Stimulated activated effector memory CD8-positive, alpha-beta T cell treated with anti-CD3 and anti-CD28 coated beads, Interleukin-12 subunit alpha, Interleukin-12 subunit beta, amount 100 ng/mL, for 72 hours (primary cell): ENCODE data around the gene CDK19.

Source experiments
- ATAC-seq: fragments of 150-1000 bp; cut with Tn5 transposase; 2 replicates; pipeline ENCODE4 v1.10.0; 2021
- DNase-seq, 2 donors: peaks; one replicate each; pipeline ENCODE4 v3.0.0; 2021 to 2022; ENCODE audit warnings: low spot score in 2 of 2
- H3K27ac Mint-ChIP-seq: one replicate; pipeline ENCODE4 v1.8.0; 2022; ENCODE audit warnings: mild to moderate bottlenecking, mixed read lengths
- H3K36me3 Mint-ChIP-seq: one replicate; pipeline ENCODE4 v1.8.0; 2022; ENCODE audit warnings: mild to moderate bottlenecking, mixed read lengths
- H3K4me1 Mint-ChIP-seq: one replicate; pipeline ENCODE4 v1.8.0; 2022; ENCODE audit warnings: mixed read lengths
- H3K4me3 Mint-ChIP-seq: one replicate; pipeline ENCODE4 v1.8.0; 2022; ENCODE audit warnings: mild to moderate bottlenecking, mixed read lengths
- H3K9me3 Mint-ChIP-seq: one replicate; pipeline ENCODE4 v1.8.0; 2022; ENCODE audit warnings: mixed read lengths

The CDK19 gene

GRCh38 chr6:110564703-110565421 lies 250.4 kb downstream of the CDK19 start:
- H3K27ac Mint-ChIP-seq, result no peak overlapping the region
- H3K4me1 Mint-ChIP-seq, result peaks cover 32% of the 10 kb centered on the region
- no peak overlapping the region for H3K4me3 Mint-ChIP-seq
- H3K9me3 Mint-ChIP-seq, result no peaks in the 10 kb centered on the region
- no peak for DNase-seq
- no peaks in the 10 kb centered on the region for H3K36me3 Mint-ChIP-seq
- no peak for ATAC-seq

- Mint-ChIP-seq H3K4me3 (no peak overlapping the region), H3K36me3 (no peaks in the 10 kb centered on the region), H3K4me1 (peaks cover 37% of the 10 kb centered on the region), H3K9me3 (no peaks in the 10 kb centered on the region), H3K27ac (no peak overlapping the region)
- DNase-seq (no peak), ATAC-seq (no peak)
Measured at GRCh38 chr6:110563711-110564110, 251.6 kb downstream of the CDK19 start.

- DNase-seq, result no peak
- peaks cover 32% of the 10 kb centered on the region for H3K4me1 Mint-ChIP-seq
Measured at GRCh38 chr6:110562316-110562915, 252.9 kb downstream of the CDK19 start.

GRCh38 chr6:110561696-110562095 lies 253.6 kb downstream of the CDK19 start:
- Mint-ChIP-seq H3K9me3 (no peaks in the 10 kb centered on the region), H3K4me1 (peaks cover 32% of the 10 kb centered on the region), H3K36me3 (no peaks in the 10 kb centered on the region), H3K27ac (no peak overlapping the region), H3K4me3 (no peak overlapping the region)
- ATAC-seq, result peak; percentile 35
- no peak for DNase-seq

More at GRCh38 chr6:110562316-110562915, 252.9 kb downstream of the CDK19 start:
- Mint-ChIP-seq H3K36me3 (no peaks in the 10 kb centered on the region), H3K27ac (no peak overlapping the region), H3K9me3 (no peaks in the 10 kb centered on the region), H3K4me3 (no peak overlapping the region)
- no peak for ATAC-seq

- H3K4me1 Mint-ChIP-seq, result peaks cover 32% of the 10 kb centered on the region
- ATAC-seq, result peak; percentile 6
- no peaks in the 10 kb centered on the region for H3K36me3 Mint-ChIP-seq
- H3K4me3 Mint-ChIP-seq, result no peak overlapping the region
- DNase-seq, result no peak
- H3K9me3 Mint-ChIP-seq, result no peaks in the 10 kb centered on the region
- H3K27ac Mint-ChIP-seq, result peak overlapping the region; percentile 69
Measured at GRCh38 chr6:110561008-110561396, 254.3 kb downstream of the CDK19 start.

GRCh38 chr6:110560239-110561007 lies 254.8 kb downstream of the CDK19 start:
- ATAC-seq, result peak; percentile 44
- no peaks in the 10 kb centered on the region for H3K9me3 Mint-ChIP-seq
- no peak overlapping the region for H3K4me3 Mint-ChIP-seq
- H3K36me3 Mint-ChIP-seq, result no peaks in the 10 kb centered on the region
- H3K27ac Mint-ChIP-seq, result peak overlapping the region; percentile 69
- no peak for DNase-seq
- H3K4me1 Mint-ChIP-seq, result peaks cover 32% of the 10 kb centered on the region
